Heart left ventricle (tissue), 16 donors: ENCODE data around the gene PCBP3. TPM values are rescaled to one million over a fixed set of nuclear protein-coding genes. Genes with fewer than 3 reads are reported as not detected.

Experiments
- ATAC-seq, 4 donors: fragments of 200-7000 bp; cut with Tn5 transposase; one replicate each; pipeline ENCODE4 v1.9.1; 2020 to 2022; ENCODE audit warnings: moderate library complexity in 4 of 4, mild to moderate bottlenecking in 3 of 4, moderate number of reproducible peaks in 1 of 4
- DNase-seq, 5 donors: peaks; one replicate each; pipeline ENCODE4 v3.0.0-alpha.2; 2020
- H3K27ac ChIP-seq, 12 donors: fragments of 200-600 bp; sonication (generic) in 4 of 12; one replicate each; pipeline versions ENCODE4 v1.5.0 to v1.8.0; 2016 to 2022; ENCODE audit warnings: mild to moderate bottlenecking in 2 of 12
- H3K27me3 ChIP-seq, 9 donors: fragments of 200-600 bp; sonication (generic) in 2 of 9; one replicate each; pipeline versions ENCODE4 v1.5.1 to v1.8.0; 2016 to 2022; ENCODE audit warnings: mild to moderate bottlenecking in 3 of 9
- H3K36me3 ChIP-seq, 9 donors: fragments of 200-600 bp; sonication (generic) in 2 of 9; one replicate each; pipeline versions ENCODE4 v1.5.0 to v1.8.0; 2018 to 2022; ENCODE audit warnings: mild to moderate bottlenecking in 2 of 9
- H3K4me1 ChIP-seq, 12 donors: fragments of 200-600 bp; sonication (generic) in 4 of 12; one replicate each; pipeline versions ENCODE4 v1.5.0 to v1.8.0; 2016 to 2022; ENCODE audit warnings: mild to moderate bottlenecking in 3 of 12
- H3K4me3 ChIP-seq, 12 donors: fragments of 200-600 bp; sonication (generic) in 4 of 12; one replicate each; pipeline versions ENCODE4 v1.5.0 to v1.8.0; 2017 to 2022; ENCODE audit warnings: mild to moderate bottlenecking in 9 of 12, moderate library complexity in 4 of 12
- H3K9me3 ChIP-seq, 12 donors: fragments of 200-600 bp; sonication (generic) in 4 of 12; one replicate each; pipeline versions ENCODE4 v1.5.0 to v1.8.0; 2016 to 2022; ENCODE audit warnings: mild to moderate bottlenecking in 1 of 12
- POLR2A ChIP-seq, 2 donors: fragments of 450-650 bp; IDR thresholded peaks; one replicate each; pipeline ENCODE4 v1.6.1; 2017; ENCODE audit warnings: antibody characterized with exemption in 2 of 2, mild to moderate bottlenecking in 2 of 2, moderate library complexity in 2 of 2
- WGBS, 4 donors: extraction: QIAGEN DNeasy Blood & Tissue Kit in 2 of 4; methylation state at CpG; one replicate each; pipeline versions ENCODE4 v1.1.5 to v1.1.7; 2013 to 2018; 5-methylcytosine and 5-hydroxymethylcytosine counted together
- intact Hi-C, 10 donors: fragments of 100-400 bp; cut with DNase I; formaldehyde crosslinking; loops; one replicate each; pipeline versions ENCODE4 v1.11.1 to v1.14.2; 2022
- polyA plus RNA-seq, 2 donors: library from polyadenylated mRNA; stranded (reverse); fragments of 200-250 nt; gene quantifications; one replicate each; pipeline ENCODE4 v1.2.3, GENCODE V29; 2013
- total RNA-seq, 9 donors: library from RNA; depleted of rRNA in 2 of 9; stranded (reverse); fragments of >200 nt in 2 of 9; fragmentation: NEBNext Ultra II Directional in 3 of 9; extraction: Animal tissue kit (Norgen Biotek cat#: 25700) in 3 of 9; gene quantifications; one replicate each; pipeline versions ENCODE4 v1.1.0 to v1.2.4, GENCODE V29; 2016 to 2023
- TF ChIP-seq, protein P1 (sequence below), 12 donors: fragments of 200-600 bp; sonication (generic) in 4 of 12; IDR thresholded peaks; one replicate each; pipeline versions ENCODE4 v1.5.0 to v1.8.0; 2018 to 2022; ENCODE audit warnings: antibody characterized with exemption in 12 of 12, mild to moderate bottlenecking in 5 of 12
- donor health status: ischemic (EF 13 %, LVEDD 7.1; RV severe dilation, severe dysfunction).
- donor health status: healthy with polysubstance abuse.
- donor health status: DM: no; HTN: yes; CAD: no.
- donor health status: DM: no; HTN: no; CAD: no.
- donor health status: ischemic (EF 25% LVEDD 6.9; RV normal size, moderate dysfunction).
- donor health status: ischemic (EF 25% LVEDD 5.7; RV mildly dilated, moderate dysfunction).
- donor health status: healthy.
- donor health status: DM: yes; HTN: yes; CAD: no.
- donor health status: ischemic (EF 35%, LVEDD 5.7; RV mildly dilated, moderate dysfunction).
- donor health status: nonischemic (EF 11% LVEDD 7.7; RV severe dilation, severe dysfunction).
- donor health status: DM: yes; HTN: yes; CAD: no.
- donor health status: PGD.
- donor health status: ischemic (EF 29% LVEDD 5.4; RV normal size, mild dysfunction).
- donor health status: nonischemic (EF 23%, LVEDD 6.1; RV moderate dilation, normal function).

The PCBP3 gene
- total and polyA plus RNA-seq, 11 donors, result 0.72 to 11.4 (median 2.5) TPM; not detected in 1

GRCh38 chr21:45938811-45939520 is 295.4 kb downstream of the PCBP3 start:
- 88 to 95% (median 91%) methylated on average over 11 to 17 of the region's 17 CpGs for WGBS, 4 donors
- Histone ChIP-seq H3K27me3 (no peaks in the 10 kb centered on the region), H3K4me1 (no peaks in the 10 kb centered on the region), H3K36me3 (no peaks in the 10 kb centered on the region), H3K4me3 (no peak overlapping the region), H3K27ac (no peak overlapping the region), H3K9me3 (peaks cover 0 to 29% (median 17%) of the 10 kb centered on the region in 12 donors)
- intact Hi-C loops, result no loop called here
- peak in 2 of 5 donors; percentile 3 to 18 for DNase-seq
- TF ChIP-seq, protein P1, sequence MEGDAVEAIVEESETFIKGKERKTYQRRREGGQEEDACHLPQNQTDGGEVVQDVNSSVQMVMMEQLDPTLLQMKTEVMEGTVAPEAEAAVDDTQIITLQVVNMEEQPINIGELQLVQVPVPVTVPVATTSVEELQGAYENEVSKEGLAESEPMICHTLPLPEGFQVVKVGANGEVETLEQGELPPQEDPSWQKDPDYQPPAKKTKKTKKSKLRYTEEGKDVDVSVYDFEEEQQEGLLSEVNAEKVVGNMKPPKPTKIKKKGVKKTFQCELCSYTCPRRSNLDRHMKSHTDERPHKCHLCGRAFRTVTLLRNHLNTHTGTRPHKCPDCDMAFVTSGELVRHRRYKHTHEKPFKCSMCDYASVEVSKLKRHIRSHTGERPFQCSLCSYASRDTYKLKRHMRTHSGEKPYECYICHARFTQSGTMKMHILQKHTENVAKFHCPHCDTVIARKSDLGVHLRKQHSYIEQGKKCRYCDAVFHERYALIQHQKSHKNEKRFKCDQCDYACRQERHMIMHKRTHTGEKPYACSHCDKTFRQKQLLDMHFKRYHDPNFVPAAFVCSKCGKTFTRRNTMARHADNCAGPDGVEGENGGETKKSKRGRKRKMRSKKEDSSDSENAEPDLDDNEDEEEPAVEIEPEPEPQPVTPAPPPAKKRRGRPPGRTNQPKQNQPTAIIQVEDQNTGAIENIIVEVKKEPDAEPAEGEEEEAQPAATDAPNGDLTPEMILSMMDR (IDR thresholded peaks at IDR 0.05), result no peak
- no peak for TF ChIP-seq POLR2A (IDR thresholded peaks at IDR 0.05)
- no peak for ATAC-seq

GRCh38 chr21:45939521-45940045 is 296.1 kb downstream of the PCBP3 start:
- Histone ChIP-seq H3K27ac (no peak overlapping the region), H3K4me3 (no peak overlapping the region), H3K4me1 (no peaks in the 10 kb centered on the region), H3K36me3 (no peaks in the 10 kb centered on the region), H3K9me3 (peaks cover 0 to 27% (median 16%) of the 10 kb centered on the region in 12 donors), H3K27me3 (no peaks in the 10 kb centered on the region)
- intact Hi-C loops, result no loop called here
- TF ChIP-seq POLR2A (IDR thresholded peaks at IDR 0.05), result no peak
- TF ChIP-seq, protein P1 (IDR thresholded peaks at IDR 0.05), result no peak
- peak in 1 of 5 donors; percentile 12 for DNase-seq
- WGBS, 4 donors, result 89 to 94% (median 90%) methylated on average over 3 to 15 of the region's 15 CpGs
- ATAC-seq, result no peak

DNA sequence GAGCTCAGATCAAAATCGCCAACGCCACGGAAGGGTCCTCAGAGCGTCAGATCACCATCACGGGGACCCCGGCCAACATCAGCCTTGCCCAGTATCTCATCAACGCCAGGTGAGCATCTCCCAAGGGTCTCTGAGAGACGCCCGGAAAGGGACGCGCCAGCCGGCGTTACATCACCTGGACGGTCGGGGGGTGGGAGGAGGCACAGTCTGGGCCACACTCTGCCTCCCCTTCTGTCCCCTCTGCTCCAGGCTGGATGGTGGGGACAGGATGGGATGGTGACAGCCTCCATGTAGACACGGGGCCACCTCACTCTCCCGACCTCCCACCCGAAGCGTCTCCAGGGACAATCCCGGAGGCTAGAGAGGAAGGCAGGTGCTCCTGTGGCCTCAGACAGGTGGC is 296.6 kb downstream of the PCBP3 start:
- Histone ChIP-seq H3K27me3 (no peaks in the 10 kb centered on the region), H3K36me3 (no peaks in the 10 kb centered on the region), H3K9me3 (peaks cover 0 to 22% (median 13%) of the 10 kb centered on the region in 12 donors), H3K4me1 (no peaks in the 10 kb centered on the region), H3K27ac (no peak overlapping the region), H3K4me3 (no peak overlapping the region)
- ATAC-seq (no peak), DNase-seq (no peak)
- intact Hi-C loops, result no loop called here
- 89 to 96% (median 92%) methylated on average over 17 to 20 of the region's 20 CpGs for WGBS, 4 donors
- no peak for TF ChIP-seq POLR2A (IDR thresholded peaks at IDR 0.05)
- TF ChIP-seq, protein P1 (IDR thresholded peaks at IDR 0.05), result no peak

- H3K4me3 ChIP-seq, result no peak overlapping the region
- H3K4me1 ChIP-seq, result no peaks in the 10 kb centered on the region
- intact Hi-C loops, result no loop called here
- H3K27ac ChIP-seq, result no peak overlapping the region
- DNase-seq (peak in 1 of 5 donors; percentile 20), ATAC-seq (no peak)
- no peaks in the 10 kb centered on the region for H3K36me3 ChIP-seq
- WGBS, 4 donors, result 82 to 89% (median 84%) methylated on average over 16 to 23 of the region's 23 CpGs
- H3K9me3 ChIP-seq, result peaks cover 0 to 15% (median 6%) of the 10 kb centered on the region in 12 donors
- TF ChIP-seq, protein P1 (IDR thresholded peaks at IDR 0.05), result no peak
- no peak for TF ChIP-seq POLR2A (IDR thresholded peaks at IDR 0.05)
- H3K27me3 ChIP-seq, result no peaks in the 10 kb centered on the region
These were observed 297.3 kb downstream of the PCBP3 start for GRCh38 chr21:45940621-45941337.
